IPS-18a (cell line): ENCODE data around the gene BACH2.

Experiments
- H3K27ac ChIP-seq: one replicate; pipeline ENCODE4 v1.5.1; 2013; ENCODE audit warnings: low read length
- H3K27me3 ChIP-seq: one replicate; pipeline ENCODE4 v1.6.1; 2013; ENCODE audit warnings: mild to moderate bottlenecking, low read length; ENCODE audit not compliant: control insufficient read depth, insufficient read depth
- H3K36me3 ChIP-seq: one replicate; pipeline ENCODE4 v1.6.1; 2013; ENCODE audit warnings: low read depth, low read length; ENCODE audit not compliant: control insufficient read depth
- H3K4me1 ChIP-seq: one replicate; pipeline ENCODE4 v1.6.1; 2013; ENCODE audit warnings: low read depth, low read length; ENCODE audit not compliant: control insufficient read depth
- H3K4me3 ChIP-seq: one replicate; pipeline ENCODE4 v1.5.1; 2013; ENCODE audit warnings: low read length
- H3K9ac ChIP-seq: one replicate; pipeline ENCODE4 v1.6.1; 2013; ENCODE audit warnings: mild to moderate bottlenecking, low read length, moderate library complexity
- H3K9me3 ChIP-seq: one replicate; pipeline ENCODE4 v1.6.1; 2013; ENCODE audit warnings: low read depth, low read length; ENCODE audit not compliant: control insufficient read depth

Gene BACH2

DNA sequence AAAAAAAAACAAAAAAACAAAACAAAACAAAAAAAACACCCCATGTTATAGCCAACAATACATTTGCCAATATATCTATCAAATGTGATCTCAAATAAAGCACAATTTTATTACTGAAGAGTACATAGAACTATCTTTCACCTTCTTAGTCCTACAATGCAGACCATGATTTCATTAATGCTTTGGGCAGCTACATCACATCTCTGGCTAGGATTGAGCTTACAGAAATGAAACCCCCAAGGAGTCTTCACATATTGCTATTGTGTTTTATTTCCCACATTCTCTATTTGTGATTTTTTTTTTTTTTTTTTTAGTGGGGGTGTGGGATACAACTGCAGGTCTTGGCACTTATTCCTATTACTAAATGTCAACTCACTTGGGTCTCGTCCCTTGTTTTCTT, 189.3 kb downstream of the BACH2 start:
- Histone ChIP-seq H3K27me3 (no peaks in the 10 kb centered on the region), H3K36me3 (no peaks in the 10 kb centered on the region), H3K9me3 (no peaks in the 10 kb centered on the region), H3K9ac (no peak overlapping the region), H3K4me1 (no peaks in the 10 kb centered on the region), H3K4me3 (no peak overlapping the region), H3K27ac (no peak overlapping the region)

DNA sequence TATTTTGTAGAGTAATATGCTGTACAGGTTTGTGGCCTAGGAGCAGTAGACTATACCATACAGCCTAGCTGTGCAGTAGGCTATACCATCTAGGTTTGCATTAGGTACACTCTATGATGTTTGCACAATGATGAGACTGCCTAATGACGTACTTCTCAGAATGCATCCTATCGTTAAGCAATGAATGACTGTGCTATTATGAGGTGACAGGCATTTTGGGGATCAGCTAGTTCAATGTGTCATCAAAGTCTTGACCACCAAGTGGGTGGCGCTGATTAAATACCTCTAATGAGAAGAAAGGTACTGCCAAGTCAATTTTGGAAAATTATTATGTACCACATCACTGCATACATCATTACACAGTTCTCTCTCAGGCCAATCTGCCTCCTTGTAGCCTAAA, 190.2 kb downstream of the BACH2 start:
- Histone ChIP-seq H3K36me3 (no peaks in the 10 kb centered on the region), H3K27ac (no peak overlapping the region), H3K27me3 (no peaks in the 10 kb centered on the region), H3K4me1 (no peaks in the 10 kb centered on the region), H3K4me3 (no peak overlapping the region), H3K9me3 (no peaks in the 10 kb centered on the region), H3K9ac (no peak overlapping the region)

DNA sequence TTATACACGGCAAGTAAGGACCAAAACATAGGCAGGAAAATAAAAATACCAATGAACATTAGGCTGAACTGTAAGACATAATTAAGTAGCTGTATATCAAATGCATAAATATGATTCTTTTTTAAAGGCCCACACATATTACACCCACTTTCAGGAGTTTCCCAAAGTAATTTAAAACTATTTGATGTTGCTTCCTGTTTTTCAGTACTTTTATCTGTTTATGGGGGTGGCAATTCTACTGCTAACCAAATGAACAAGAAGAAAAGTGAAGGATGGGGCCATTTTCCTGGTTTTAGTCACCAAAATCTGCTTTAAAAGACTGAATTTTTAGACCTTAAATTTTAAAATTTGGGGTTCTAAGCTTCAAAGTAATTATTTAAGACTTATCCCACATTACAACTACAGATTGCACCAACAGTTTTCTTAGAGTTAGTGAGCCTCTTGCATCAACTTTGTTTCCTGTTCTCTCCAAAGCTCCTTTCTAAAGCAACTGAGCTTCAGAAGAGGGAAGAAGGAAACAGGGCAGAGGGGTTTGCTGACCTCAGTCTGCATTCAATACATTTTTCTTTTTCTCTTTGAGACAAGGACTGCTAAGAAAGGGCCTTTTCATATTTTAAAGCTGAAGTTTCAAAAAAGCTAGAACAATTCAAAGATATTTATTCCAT, 191.0 kb downstream of the BACH2 start:
- H3K27me3 ChIP-seq: no peaks in the 10 kb centered on the region

DNA sequence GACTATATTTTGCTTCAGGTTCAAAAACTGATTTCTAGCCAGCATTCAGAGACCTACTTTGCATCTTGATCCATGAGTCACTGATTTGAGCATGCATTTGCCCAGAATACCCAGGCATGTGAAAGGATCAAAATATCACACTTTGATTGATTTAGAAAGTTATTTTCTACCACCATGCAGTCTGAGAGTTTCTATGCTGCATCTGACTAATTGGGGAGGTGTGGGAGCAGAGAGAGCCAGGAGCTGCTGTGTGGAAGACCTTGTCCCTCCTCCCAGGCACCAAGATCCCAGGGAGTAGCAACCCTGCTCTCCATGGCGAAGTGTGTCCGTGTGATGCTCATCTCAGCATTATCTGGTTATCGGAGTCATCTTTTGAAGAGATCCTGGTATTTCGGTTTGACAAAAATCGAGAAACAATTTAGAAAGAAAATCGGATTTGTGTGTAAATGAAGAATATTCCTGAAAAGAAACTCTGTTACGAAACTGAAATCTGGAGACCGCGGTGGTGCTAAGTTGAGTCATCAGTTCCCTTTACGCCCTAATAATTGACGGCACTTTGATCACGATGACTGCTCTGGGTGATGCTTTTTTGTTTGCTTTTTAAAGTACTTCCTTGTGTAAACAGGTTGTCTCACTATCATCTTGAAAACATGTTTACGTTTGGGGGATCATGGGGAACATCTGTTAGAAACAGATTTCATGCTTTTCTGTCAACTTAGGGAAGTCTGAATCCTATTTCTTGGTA, 193.4 kb downstream of the BACH2 start:
- Histone ChIP-seq H3K4me3 (no peak overlapping the region), H3K9me3 (no peaks in the 10 kb centered on the region), H3K27me3 (no peaks in the 10 kb centered on the region), H3K9ac (no peak overlapping the region), H3K4me1 (no peaks in the 10 kb centered on the region), H3K36me3 (no peaks in the 10 kb centered on the region), H3K27ac (no peak overlapping the region)

More for the DNA sequence above, 191.0 kb downstream of the BACH2 start:
- H3K27ac ChIP-seq: no peak overlapping the region
- H3K9ac ChIP-seq: no peak overlapping the region
- H3K4me1 ChIP-seq: no peaks in the 10 kb centered on the region
- no peaks in the 10 kb centered on the region for H3K9me3 ChIP-seq
- H3K4me3 ChIP-seq: no peak overlapping the region
- no peaks in the 10 kb centered on the region for H3K36me3 ChIP-seq

DNA sequence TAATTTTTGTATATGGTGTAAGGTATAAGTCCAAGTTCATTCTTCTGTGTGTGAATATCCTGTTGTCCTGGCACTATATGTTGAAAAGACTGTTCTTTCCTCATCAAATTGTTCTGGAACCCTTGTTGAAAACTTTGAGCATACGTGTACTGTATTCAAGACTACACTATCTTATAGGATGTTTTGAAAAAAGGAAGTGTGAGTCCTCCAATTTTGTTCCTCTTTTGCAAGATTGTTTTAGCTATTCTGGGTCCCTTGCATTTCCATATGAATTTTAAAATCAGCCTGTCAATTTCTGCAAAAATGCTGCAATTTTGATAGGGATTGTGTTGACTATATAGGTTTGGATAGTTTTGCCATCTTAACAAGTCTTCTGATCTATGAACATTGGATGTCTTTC, 195.2 kb downstream of the BACH2 start:
- H3K4me3 ChIP-seq: no peak overlapping the region
- H3K9ac ChIP-seq: no peak overlapping the region
- no peaks in the 10 kb centered on the region for H3K36me3 ChIP-seq
- H3K4me1 ChIP-seq: no peaks in the 10 kb centered on the region
- H3K9me3 ChIP-seq: no peaks in the 10 kb centered on the region
- H3K27me3 ChIP-seq: no peaks in the 10 kb centered on the region
- H3K27ac ChIP-seq: no peak overlapping the region

DNA sequence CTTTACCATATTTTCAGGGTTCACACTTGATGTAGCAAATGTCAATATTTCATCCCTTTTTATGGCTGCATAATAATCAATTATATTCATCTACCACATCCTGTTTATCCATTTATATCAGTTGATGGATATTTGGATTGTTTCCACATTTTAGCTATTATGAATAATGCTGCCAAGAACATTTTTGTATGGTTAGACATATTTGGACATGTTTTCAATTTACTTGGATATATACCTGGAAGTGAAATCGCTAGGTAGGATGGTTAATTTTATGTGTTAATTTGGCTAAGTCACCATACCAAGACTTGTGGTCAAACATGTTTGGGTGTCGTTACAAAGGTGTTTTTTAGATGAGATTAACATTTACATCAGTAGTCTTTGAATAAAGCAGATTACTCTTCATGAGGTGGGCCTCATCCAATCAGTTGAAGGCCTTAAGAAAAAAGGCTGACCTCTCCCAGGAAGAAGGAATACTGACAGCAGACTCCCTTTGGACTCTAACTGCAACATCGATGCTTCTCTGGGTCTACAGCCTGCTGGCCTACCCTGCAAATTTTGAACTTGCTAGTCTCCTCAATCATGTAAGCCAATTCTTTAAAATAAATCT, 196.5 kb downstream of the BACH2 start:
- Histone ChIP-seq H3K9ac (no peak overlapping the region), H3K4me3 (no peak overlapping the region), H3K9me3 (no peaks in the 10 kb centered on the region), H3K4me1 (no peaks in the 10 kb centered on the region), H3K36me3 (no peaks in the 10 kb centered on the region), H3K27me3 (no peaks in the 10 kb centered on the region), H3K27ac (no peak overlapping the region)

DNA sequence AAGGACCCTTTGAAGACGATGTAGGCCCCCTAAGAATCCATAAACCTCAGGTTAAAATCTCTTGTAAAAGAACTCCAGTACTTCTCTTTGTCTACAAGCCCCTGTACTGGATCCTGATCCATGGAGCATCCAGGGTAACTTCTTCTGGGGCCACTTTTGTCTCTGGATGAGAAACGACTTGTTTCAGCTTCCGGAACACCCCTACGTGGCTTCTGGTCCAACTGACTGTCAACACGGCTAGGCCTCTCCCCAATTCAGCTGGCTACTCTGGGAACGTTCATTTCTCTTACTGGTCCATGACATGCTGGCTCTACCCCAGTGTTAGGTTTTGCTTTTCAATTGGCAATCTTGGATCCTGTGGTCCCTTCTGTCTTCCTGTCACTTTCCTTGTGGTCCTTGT, 198.0 kb downstream of the BACH2 start:
- Histone ChIP-seq H3K27ac (no peak overlapping the region), H3K36me3 (no peaks in the 10 kb centered on the region), H3K9ac (no peak overlapping the region), H3K27me3 (no peaks in the 10 kb centered on the region), H3K9me3 (no peaks in the 10 kb centered on the region), H3K4me3 (no peak overlapping the region), H3K4me1 (no peaks in the 10 kb centered on the region)

DNA sequence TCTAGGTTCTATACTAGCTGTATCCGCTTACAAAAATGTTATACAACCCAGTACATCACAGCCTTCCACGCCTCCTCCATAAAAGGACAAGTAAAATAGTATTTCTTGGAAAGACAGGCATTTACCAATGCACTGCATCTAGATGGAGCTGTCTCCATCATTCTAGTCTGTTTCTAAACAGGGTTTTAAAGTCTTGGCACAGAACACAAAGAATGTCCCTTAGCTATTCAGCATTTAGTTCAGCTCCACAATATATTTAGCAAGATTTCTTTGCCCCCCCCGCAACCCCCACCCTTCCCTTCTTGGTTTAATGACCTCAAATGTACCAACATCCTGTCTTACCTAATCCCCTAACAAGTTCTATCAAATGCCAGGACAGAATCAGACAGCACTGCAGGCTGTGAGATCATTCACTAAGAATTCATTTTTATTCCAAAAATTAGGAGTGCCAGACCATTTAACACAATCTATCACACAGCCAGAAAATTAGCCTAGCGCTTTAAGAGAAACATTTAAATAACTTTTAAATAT, 198.6 kb downstream of the BACH2 start:
- no peaks in the 10 kb centered on the region for H3K36me3 ChIP-seq
- no peaks in the 10 kb centered on the region for H3K9me3 ChIP-seq
- no peak overlapping the region for H3K27ac ChIP-seq
- H3K4me1 ChIP-seq: no peaks in the 10 kb centered on the region
- no peak overlapping the region for H3K4me3 ChIP-seq
- no peaks in the 10 kb centered on the region for H3K27me3 ChIP-seq
- no peak overlapping the region for H3K9ac ChIP-seq

DNA sequence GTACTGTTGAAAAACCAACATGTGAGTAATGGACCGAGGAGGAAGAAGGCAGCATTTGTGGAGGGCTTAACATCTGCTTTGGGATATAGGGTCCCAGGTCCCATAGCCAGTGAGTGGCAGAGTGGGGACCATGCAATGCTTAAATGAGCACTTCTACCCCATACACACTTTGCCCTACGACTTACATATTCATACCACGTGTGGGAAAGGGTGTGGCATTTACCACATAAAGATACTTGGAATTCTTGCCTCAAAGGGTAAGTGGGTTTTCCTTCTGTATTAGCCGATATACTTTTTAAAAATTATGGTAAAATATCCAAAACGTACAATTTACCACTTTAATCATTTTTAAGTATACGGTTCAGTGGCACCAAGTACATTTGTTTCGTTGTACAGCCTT, 199.3 kb downstream of the BACH2 start:
- H3K27ac ChIP-seq: no peak overlapping the region
- no peaks in the 10 kb centered on the region for H3K27me3 ChIP-seq

DNA sequence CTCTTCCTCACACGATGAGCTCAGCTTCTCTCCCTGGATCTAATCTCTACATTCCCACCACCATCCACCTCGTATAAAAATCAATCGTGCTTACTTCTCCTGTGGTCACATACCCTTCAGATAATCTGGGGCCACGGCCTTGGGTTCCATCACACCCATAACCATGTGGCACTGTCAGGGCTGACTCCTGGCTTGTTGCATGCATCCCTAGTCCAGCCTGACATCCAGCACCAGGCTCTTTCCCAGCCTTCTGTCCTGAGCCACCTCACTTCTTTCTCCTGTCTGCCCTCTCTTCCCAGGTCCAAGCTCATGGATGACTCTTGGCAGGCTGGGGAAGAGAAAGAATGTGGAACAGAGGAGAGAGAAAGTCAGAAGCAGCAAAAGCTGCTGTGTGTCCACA, 199.8 kb downstream of the BACH2 start:
- no peak overlapping the region for H3K27ac ChIP-seq
- no peaks in the 10 kb centered on the region for H3K36me3 ChIP-seq
- H3K4me1 ChIP-seq: no peaks in the 10 kb centered on the region
- no peaks in the 10 kb centered on the region for H3K9me3 ChIP-seq
- no peak overlapping the region for H3K9ac ChIP-seq
- no peak overlapping the region for H3K4me3 ChIP-seq
- H3K27me3 ChIP-seq: no peaks in the 10 kb centered on the region

More for the DNA sequence above, 199.3 kb downstream of the BACH2 start:
- Histone ChIP-seq H3K9ac (no peak overlapping the region), H3K4me1 (no peaks in the 10 kb centered on the region), H3K36me3 (no peaks in the 10 kb centered on the region), H3K9me3 (no peaks in the 10 kb centered on the region), H3K4me3 (no peak overlapping the region)

DNA sequence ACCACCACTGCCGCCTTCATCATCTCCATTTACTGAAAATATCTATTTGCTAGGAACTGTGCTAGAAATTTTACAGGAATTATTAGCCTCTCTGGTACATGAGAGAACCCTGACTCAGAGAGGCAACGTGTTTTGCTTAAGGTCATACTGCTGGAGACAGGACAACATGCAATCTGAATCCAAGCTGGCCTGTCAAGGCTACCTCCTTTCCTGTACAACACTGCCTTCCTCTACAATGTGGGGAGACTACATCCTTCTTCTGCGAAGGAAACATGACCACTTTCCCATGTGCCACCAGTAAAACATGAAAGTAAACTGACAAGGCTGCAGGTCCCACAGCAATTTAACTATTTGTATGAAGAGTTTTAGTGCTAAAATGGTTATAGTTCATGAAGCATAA, 200.9 kb downstream of the BACH2 start:
- H3K27ac ChIP-seq: no peak overlapping the region
- H3K4me1 ChIP-seq: no peaks in the 10 kb centered on the region
- no peaks in the 10 kb centered on the region for H3K36me3 ChIP-seq
- no peak overlapping the region for H3K9ac ChIP-seq
- H3K27me3 ChIP-seq: no peaks in the 10 kb centered on the region
- no peak overlapping the region for H3K4me3 ChIP-seq
- H3K9me3 ChIP-seq: no peaks in the 10 kb centered on the region
